D341Med (cell line): Measurements from ENCODE around the gene TSACC.

ENCODE experiments used
- DNase-seq: peaks from one replicate; pipeline ENCODE4 v3.0.0; 2012; ENCODE audit warnings: low spot score

Gene TSACC

DNA sequence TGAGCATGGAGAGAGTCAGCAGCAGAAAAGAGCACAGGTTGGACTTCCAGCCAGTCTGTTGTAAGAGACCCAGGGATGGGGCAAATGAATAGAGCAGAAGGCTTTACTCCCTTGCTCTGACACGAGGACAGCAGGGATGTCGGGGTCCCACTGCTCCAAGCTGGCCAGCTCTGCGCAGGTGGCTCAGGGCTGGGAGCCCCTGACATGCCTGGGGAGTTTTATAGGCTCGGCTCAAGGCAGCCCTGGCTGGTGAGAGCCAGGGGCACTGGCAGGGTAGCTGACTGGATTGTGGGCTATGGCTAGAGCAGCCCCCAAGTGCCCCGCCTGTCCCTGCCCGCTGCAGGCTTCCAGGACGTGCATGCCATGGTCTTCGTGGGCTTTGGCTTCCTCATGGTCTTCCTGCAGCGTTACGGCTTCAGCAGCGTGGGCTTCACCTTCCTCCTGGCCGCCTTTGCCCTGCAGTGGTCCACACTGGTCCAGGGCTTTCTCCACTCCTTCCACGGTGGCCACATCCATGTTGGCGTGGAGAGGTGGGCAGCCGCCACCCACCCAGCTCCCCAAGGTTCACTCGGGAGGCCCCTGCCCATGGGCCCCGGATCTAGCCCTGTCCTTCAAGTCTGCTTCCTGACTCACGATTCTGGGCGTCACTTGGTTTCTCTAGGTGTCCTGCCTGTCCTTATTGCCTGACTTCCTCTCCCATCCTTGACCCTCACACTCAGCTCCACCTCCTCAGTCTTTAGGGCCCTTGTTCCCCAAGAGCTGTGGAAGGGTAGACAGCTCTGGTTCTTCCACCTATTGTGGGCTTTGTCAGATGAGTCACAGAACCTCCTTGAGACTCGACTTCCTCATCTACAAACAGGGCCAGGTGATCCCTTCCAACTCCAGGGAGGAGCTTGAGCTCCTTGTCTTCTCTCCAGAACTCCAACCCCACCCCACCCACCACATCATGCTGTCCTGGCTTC lies 38.9 kb downstream of the TSACC start:
- no peak for DNase-seq

DNA sequence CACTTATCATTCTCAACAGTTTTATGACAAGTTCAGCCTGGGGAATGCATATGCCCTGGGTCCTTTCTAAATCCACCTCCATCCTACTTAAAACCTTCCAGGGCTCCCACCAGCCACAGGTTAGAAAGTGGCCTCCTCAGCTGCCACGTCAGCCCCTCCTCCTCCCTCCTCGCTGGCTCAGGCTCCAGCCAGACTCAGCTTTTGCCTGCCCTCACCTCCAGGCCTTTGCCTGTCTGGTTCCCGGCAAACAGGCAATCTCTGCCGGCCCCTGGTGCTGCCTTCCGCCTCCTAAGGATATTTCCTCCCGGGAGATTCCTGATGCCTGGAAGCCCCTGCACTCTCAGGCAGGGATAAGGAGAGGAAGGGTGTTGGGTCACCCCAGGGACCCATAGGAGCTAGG lies 40.2 kb downstream of the TSACC start:
- DNase-seq, result no peak

DNA sequence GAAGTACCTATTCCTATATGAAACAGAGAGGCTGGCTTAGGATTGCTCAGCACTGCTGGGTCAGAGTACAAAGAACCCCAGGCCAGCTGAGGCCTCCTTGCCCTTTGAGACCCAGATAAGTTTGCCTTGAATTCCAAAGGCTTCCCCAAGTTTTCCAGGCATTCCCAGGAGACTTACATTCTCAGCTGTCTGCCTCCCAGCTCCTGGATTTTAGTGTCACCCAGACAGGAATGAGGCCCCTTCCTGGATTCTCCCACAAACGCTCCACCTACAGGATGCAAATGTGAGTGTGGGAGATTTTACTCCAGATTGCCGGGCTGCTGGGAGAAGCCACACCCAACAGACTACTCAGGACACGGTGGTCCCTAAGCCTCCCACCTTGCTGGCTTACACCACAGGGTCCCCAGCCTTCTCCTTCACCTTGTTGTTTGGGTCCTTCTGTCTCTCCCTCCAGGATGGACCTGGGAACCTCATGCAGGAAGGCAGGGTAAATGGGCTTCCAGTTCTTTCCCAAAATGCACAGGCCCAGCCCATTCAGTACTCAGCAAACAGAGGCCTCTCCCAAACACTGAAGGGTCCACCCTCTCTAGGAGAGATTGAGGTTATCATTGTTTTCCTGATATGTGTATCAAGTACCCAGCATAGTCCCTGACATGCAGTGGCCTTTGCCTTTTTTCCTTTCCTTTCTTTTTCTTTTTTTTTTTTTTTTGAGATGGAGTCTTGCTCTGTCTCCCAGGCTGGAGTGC lies 41.3 kb downstream of the TSACC start:
- DNase-seq, result no peak

DNA sequence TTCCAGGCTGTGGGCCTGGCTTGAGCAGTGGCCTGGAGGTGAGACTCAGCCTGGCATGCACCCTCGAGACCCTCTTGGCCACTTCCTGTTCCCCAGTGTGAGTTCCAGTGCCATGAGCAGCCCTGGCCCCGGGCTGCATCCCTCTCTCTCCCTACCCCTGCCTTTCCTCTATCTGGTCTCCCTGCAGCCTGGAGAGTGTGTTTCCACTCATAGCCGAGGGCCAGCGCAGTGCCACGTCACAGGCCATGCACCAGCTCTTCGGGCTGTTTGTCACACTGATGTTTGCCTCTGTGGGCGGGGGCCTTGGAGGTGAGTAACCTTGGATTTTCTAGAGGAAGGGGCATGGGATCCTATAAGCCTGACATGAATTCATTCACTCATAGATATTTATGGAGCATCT lies 44.2 kb downstream of the TSACC start:
- no peak for DNase-seq

DNA sequence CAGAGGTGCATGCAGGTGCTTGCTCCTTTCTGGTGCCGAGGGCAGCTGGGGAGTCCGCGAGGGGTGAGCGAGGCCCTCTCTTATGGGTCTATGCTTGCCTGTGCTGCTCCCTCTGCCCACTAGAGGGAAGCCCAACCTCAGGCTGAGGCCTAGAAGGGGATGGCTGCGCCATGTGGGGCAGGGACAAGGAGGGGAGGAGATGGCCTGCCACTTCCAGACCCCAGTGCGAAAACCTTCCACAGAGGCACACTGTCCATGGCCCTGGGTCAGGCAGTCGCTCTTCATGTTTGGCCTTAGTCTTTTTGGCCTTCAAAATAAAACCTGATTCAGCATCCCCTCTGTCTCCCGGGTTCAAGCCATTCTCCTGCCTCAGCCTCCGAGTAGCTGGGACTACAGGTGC lies 44.7 kb downstream of the TSACC start:
- DNase-seq, result peak; percentile 94

DNA sequence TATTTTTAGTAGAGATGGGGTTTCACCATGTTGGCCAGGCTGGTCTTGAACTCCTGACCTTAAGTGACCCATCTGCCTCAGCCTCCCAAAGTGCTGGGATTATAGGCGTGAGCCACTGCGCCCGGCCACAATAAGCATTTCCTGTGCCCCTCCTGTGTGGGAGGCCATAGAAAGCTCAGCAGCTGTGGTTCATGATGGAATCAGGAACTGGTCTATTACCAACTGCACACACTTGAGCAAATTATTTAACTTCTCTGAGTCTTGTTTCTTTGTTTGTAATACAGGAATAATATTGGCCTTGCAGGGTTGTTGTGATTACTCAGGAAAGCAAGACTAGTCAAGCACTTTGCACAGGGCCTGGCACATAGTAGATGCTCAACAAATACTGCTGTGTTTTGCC lies 45.7 kb downstream of the TSACC start:
- no peak for DNase-seq

DNA sequence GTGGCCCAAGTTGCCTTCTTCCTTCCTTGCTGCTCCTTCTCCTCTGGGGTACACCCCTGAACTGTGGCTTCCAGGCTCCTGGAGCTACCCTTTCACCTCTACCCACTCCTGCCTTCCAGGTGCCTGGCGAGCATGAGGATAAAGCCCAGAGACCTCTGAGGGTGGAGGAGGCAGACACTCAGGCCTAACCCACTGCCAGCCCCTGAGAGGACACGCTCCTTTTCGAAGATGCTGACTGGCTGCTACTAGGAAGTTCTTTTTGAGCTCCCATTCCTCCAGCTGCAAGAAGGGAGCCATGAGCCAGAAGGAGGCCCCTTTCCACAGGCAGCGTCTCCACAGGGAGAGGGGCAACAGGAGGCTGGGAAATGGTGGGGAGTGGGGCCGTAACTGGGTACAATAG lies 46.3 kb downstream of the TSACC start:
- no peak for DNase-seq

DNA sequence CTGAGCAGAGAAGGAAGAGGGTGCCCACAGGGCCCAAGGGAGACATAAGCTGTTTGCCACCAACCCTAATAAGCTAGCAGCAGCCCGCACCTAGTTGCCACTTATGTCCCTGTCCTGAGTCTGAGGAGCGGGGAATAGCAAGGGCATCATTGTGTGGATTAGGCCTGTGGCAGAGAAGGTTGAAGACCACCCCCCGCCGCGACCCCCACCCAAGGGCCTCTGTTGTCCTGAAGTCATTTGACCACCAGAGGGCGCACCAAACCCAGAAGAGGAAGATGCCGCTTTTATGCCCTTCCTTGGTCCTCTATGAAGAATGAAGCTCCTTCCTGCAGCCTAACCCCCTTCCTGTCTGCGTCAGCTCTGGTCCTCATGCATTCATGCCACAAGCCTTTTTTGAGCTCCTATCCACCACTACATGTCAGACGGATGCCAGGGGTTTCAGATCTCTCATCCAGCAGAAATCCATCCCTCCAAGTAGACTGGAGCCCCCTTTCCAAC lies 47.3 kb downstream of the TSACC start:
- peak; percentile 85 for DNase-seq

DNA sequence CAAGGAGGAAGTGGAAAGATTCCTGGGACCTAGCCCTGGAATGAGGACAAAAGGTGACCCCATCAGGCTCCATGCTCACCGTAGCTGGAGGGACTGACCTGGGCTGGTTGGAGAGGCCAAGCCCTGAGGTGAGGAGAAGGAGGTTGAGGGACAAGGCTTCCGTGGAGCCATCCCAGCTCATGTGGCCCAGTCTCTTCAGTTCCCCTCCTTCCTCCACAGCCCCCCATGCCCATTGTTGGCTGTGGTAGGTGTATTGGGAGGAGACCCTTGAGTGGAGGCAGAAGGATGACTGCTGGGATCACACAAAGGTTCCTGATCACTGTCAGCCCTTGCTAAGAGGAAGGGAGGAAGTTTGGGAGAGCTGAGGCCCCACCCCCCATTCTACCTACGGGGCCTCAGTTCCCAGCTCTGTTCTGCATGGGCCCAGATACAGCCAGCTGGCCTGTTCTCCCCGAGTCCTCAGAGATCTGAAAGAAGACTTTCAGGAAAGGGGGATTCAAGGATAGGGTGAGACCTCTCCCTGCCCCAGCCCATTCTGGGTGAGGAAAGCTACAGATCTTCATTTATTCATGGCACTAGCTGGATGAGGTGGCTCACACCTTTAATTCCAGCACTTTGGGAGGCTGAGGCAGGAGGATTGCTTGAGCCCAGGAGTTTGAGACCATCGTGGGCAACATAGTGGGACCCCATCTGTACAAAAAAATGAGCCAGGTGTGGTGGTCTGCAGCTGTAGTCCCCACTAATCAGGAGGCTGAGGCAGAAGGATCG lies 48.0 kb downstream of the TSACC start:
- no peak for DNase-seq

DNA sequence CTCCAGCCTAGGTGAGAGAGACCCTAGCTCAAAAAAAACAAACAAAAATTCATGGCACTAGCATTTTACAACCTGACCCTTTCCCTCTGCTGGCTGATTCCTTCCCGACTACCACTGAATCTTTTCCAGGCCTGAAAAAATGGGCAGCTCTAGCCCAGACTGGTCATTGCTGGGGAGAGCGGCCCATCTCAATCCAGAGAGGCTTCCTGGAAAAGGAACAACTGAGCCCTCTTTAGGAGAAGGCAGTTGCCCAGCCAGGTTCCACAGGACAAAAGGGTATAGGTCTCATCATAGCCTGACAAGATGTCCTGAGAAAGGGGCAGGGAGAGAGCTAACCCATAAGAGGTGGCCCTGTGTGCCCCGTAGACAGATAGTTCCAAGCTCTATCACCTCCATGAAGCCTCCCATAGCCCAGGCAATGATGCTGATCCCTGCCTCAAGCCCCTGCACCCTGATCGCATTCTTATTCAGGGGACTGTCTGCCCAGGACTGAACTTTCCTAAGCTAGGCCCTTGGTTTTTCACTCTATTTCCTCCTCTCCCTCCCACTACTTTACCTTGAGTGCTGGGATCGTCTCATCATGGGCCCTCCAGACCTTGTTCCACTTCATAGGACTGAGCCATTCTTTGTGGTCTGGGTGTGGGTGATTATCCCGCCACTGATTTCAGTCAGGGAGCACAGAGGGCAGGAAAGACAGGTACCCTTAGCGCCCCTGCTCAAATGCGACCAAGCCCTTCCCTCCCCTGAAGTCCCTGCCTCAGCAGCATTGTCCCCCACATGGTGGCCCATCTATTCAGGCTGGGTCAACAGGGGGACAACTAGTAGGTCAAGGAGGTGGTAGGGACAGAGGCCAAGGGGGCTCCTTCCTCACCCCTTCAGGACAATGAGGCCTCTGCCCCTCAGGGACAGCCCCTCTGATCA lies 48.9 kb downstream of the TSACC start:
- DNase-seq, result no peak

DNA sequence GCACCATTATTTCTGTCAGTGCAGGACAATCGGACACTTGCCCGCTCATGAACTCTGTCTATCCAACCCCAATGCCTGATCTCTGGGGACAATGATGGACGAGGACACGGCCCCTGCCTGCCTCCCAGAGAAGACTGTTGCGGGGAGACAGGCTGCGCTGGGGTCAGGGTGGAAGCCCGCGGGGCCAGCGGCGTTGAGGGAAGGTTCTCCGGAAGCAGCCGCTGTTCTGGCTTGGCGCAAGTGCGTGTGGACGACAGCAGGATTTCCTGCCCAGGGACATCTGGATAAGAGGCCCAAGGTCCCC lies 49.5 kb downstream of the TSACC start:
- no peak for DNase-seq

DNA sequence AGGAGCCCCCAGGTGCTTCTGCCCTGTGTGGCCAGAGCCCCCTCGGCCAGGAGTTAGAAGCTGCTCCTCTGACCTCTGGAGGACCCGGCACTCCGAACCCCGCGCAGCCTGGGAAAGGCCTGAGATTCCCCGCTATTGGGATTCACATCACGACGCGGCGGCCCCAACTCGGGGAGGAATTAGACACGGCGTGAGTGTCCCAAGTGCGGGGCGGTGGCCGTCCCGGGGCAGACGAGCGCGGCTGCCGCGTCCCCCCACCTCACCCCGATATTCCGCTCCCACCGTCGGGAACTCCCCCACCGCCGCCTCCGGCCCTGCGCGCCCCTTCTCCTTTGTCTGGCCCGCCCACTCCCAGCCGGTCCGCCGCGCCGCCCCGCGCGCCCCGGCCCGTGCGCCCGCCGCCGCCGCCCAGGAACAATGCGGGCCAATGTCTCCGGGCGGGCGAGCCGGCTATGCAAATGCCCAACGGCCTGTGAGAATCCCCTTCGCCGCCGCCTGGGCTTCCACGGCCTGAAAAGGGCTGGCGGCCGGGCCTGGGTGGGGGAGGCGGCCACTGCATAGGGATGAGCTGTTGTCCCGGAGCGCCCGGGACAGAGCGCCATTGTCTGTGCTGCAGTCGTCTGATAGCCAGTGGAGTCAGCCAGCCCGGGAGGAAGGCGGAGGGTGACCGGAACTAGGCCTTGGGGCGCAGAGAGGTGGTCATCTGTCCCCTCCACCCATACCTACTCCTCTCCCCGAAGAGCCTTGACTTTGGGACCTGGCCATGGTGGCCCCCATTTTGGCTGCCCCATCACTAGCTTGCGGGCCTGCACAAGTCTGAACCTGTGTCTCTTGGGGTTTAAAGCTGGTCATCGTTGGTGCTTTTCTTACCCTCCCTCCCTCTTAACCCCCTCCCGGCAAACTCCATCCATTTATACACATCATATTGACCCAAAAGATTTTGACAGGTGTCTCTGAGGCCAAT lies 50.1 kb downstream of the TSACC start:
- no peak for DNase-seq

DNA sequence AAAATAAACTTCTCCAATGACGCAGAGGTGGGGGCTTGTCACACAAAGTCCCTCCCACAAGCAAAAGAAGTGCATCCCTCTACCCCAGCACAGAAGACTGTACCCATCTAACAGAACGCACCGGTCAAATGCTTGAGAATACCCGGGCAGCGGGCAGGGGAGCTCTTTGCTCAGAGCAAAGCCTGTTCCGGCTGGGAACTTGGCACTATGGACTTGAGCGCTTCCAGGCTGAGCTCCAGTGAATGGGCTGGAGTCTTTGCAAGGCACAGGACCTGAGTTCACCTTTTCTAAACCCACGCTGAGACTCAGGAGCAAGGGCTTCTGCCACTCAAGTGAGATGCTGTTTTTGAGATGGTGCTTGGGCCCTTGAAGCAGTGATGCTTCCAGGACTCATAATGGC lies 51.0 kb downstream of the TSACC start:
- no peak for DNase-seq

DNA sequence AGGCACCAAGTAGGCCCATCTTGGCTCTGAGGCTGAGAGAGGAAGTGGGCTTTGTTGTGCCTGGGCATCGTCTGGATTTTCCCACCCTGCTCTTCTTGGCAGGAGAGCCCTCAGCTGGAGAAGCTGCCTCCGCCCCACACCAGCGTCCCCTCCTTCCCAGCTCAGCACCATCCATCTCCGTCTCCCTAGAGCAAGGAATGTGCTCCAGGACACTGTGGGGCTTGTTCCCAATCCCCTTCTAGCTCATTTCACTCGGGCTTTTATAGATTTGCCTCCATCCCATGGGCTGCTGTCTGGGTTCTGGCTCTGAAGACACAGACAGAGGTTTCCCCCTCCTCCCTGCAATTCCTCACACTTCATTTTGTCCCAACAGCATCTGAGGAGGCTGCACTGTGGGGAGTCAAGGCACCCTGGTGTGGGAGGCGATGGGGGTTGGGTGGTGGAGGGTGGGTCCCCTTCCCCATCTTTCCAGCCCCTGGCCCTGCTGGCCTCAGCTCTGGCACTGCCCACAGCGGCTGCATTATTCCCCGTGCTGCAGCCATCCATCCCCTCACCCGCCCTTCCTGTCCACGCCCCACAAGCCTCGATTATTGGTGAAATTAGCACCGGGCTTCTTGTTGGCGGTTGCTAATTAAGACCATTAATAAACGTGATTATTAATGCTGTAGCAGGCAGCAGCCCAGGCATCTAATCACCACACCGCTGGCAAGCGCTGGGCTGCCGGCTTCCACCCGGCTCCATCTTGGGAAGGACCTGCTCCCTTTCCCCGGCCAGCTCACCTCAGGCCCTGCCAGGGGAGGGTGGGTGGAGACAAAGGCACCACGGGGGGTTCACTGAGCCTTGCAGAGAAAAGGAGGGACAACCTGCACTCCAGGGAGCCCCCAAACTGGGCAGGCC lies 52.4 kb downstream of the TSACC start:
- DNase-seq, result no peak

DNA sequence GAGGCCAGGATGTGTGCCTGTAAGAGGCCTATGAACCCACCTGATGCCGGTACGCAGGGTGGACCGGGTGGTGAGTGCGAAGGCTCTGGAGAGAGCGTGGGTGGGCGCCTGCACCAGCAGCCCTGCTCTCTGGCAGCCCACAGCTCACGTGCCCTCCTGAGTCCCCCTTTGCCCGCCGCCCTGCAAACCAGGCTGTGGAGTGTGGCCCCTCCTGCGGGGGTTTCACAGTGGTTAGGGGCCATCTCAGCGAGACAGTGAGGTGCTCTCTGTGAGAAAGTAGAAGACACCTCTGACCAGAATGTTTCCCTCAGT lies 53.0 kb downstream of the TSACC start:
- no peak for DNase-seq

DNA sequence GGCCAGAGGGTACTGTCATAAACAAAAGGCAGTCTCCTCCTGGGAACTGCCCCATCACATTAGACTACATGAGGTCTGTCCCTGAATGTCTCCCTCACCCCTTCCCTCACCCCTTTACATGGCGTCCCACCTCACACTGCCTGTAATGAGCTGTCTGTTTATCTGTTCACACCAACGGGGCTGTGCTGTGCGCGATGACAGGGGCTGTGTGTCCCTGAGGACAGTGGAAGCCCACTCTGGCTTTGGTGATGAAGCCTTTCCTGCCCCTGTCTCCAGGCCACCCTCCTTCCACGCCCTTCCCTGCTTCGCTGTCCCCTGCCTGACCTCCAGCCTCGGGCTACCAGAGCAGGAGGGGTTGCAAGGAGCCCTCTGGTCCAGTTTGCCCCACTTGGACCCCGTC lies 53.4 kb downstream of the TSACC start:
- DNase-seq, result no peak

DNA sequence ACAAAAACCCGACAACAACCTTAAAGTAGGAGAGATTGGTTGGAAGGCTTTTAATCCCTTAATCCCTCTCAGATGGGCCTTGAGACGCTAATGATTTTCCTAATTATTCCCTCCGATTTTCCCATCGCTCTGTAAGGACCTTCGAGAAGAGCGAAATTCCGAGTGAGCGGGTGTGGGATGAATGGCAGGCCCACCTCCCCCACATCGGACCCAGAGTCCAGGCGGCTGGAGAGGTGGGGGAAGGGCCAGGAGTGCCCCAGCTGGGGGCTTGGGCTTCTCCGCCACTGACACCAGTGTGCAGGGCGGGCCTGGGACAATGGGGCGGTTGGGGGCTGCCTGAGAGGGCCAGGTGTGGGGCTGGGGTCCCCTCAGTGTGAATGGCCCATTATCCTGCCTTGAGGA lies 54.1 kb downstream of the TSACC start:
- DNase-seq, result peak; percentile 71

DNA sequence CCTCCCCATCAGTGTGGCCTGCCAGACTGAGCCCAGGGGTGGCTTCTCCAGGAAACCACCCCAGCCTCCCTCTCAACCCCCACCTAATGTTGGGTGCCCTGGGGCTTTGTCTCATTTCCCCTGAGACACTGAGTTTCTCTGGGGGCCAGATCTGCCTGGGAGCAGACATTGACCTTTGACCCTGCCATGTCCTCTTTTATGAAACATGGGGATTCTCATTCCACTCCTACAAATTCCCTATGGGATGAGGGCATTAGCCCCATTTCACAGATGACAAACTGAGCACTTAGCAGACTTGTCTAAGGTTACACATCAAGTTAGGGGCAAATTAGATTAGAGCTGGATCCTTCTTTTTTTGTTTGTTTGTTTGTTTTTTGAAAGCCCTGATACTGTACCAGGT lies 54.8 kb downstream of the TSACC start:
- no peak for DNase-seq

DNA sequence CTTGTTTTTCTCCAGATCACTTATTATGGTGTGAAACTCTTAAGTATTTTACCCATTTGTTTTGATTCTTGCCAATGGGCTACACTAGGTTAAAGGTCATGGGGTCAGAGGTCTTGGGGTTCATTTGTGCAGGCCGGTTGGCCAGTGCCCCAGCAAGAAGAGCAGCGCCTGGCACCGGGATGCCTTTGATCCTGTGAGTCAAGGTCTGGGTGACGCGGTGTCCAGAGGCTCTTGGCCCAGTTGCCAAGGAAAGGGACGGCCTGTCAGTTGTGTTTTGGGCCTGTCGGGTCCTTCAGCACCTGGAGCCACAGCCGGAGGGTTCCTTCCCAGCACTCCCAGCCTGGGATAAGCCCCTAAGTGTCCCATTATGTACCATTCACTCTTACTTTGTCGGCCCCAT lies 55.8 kb downstream of the TSACC start:
- no peak for DNase-seq
